ENCODE data around the gene DUSP1.

DNA sequence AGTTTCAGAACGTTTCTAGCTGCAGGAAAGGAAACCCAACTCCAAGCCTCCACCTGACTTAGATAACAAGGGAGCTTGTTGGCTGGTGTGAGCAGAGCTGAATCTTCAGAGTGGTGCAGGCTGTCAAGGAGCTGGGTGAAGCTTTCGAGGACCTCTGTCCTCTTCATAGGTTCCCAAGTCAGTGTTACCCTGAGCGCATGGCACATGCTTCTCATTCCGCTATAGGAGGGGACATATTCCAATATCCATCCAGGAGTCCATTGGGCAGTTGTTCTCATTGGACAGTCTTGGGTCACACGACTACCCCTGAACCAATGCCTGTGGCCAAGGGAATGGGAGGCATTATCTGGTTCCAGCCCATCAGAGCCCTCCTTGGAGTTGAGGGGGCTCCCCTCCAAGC, 50.3 kb downstream of the DUSP1 start:
- TF ChIP-seq POLR2A (IDR thresholded peaks at IDR 0.05) (no peak), POLR2AphosphoS5 (IDR thresholded peaks at IDR 0.05; ENCODE audit: insufficient read depth in 1 of 2, low read depth in 1 of 2) (no peak)

Data from vagina (tissue), 2 donors.